Right lobe of liver (tissue), 6 donors: Measurements from ENCODE around the gene RNU1-3. TPM values are rescaled to one million over a fixed set of nuclear protein-coding genes. Genes with fewer than 3 reads are reported as not detected.
"Not testable (repeated sequence)": the region's sequence is repeated elsewhere in the genome, so short reads cannot be mapped to it uniquely, and the experiment has no call there.

Experiments used
- ATAC-seq, 4 donors: fragments of 200-7000 bp; cut with Tn5 transposase; one replicate each; pipeline ENCODE4 v1.9.1; 2020; ENCODE audit warnings: mild to moderate bottlenecking in 4 of 4, moderate library complexity in 4 of 4
- DNase-seq, 3 donors: peaks; one replicate each; pipeline ENCODE4 v3.0.0-alpha.2; 2020
- H3K27ac ChIP-seq, 3 donors: fragments of 200-600 bp; one replicate each; pipeline ENCODE4 v1.8.0; 2022
- H3K27me3 ChIP-seq, 2 donors: fragments of 200-600 bp; one replicate each; pipeline ENCODE4 v1.8.0; 2022
- H3K36me3 ChIP-seq, 4 donors: fragments of 200-600 bp; sonication (generic) in 1 of 4; one replicate each; pipeline versions ENCODE4 v1.5.1 to v1.8.0; 2017 to 2022; ENCODE audit warnings: control low read depth in 1 of 4
- H3K4me1 ChIP-seq, 4 donors: fragments of 200-600 bp; sonication (generic) in 1 of 4; one replicate each; pipeline versions ENCODE4 v1.5.1 to v1.8.0; 2017 to 2022; ENCODE audit warnings: control low read depth in 1 of 4
- H3K4me3 ChIP-seq, 3 donors: fragments of 200-600 bp; one replicate each; pipeline ENCODE4 v1.8.0; 2022
- H3K9me3 ChIP-seq, 4 donors: fragments of 200-600 bp; sonication (generic) in 1 of 4; one replicate each; pipeline versions ENCODE4 v1.5.1 to v1.8.0; 2017 to 2022; ENCODE audit warnings: control low read depth in 1 of 4
- WGBS: methylation state at CpG from one replicate; pipeline ENCODE4 v1.1.6; 2018; ENCODE audit warnings: low coverage, low lambda C conversion rate; ENCODE audit not compliant: insufficient coverage; ENCODE audit errors: missing lambda C conversion rate; 5-methylcytosine and 5-hydroxymethylcytosine counted together
- intact Hi-C, 2 donors: fragments of 100-400 bp; cut with DNase I; formaldehyde crosslinking; loops; one replicate each; pipeline versions ENCODE4 v1.11.2 to v1.14.1; 2022
- long read RNA-seq: library from polyadenylated mRNA; unstranded; transcript quantifications from one replicate; pipeline ENCODE4 v2.0.0, GENCODE V29; 2019
- total RNA-seq, 6 experiments: library from RNA; depleted of rRNA in 2 of 6; stranded (reverse); fragments of >200 nt in 2 of 6; fragmentation: NEBNext Ultra II Directional in 3 of 6; extraction: Animal tissue kit (Norgen Biotek cat#: 25700) in 3 of 6; gene quantifications; one replicate each; pipeline versions ENCODE4 v1.1.0 to v1.2.4, GENCODE V29; 2016 to 2023
- TF ChIP-seq, protein P1 (sequence below), 4 donors: fragments of 200-600 bp in 3 of 4; fragments of 450-650 bp in 1 of 4; IDR thresholded peaks; one replicate each; pipeline versions ENCODE4 v1.5.1 to v1.8.0; 2016 to 2022; ENCODE audit warnings: antibody characterized with exemption in 4 of 4, mild to moderate bottlenecking in 2 of 4
- donor health status: DM: no; HTN: yes; CAD: no.
- donor health status: DM: no; HTN: no; CAD: no.
- donor health status: DM: no; HTN: no; CAD: no.
- donor health status: DM: no; HTN: yes; CAD: no.
- donor health status: DM: no; HTN: yes; CAD: no.

RNU1-3 gene
- 1,000 to 10,000 TPM in 3 of 6 experiments, 100 to 1,000 TPM in 1, under 1 TPM in 2; under 0.01 to 3,377 (median 977) TPM for total RNA-seq
- long read RNA-seq = 0 reads

- H3K27ac ChIP-seq, H3K4me1 ChIP-seq, DNase-seq, intact Hi-C loops, H3K9me3 ChIP-seq, H3K36me3 ChIP-seq, H3K4me3 ChIP-seq, H3K27me3 ChIP-seq: not testable (repeated sequence)
- peak; percentile 95 to 100 (median 99) for ATAC-seq
- WGBS = no CpG with 5 or more reads among the region's 45 CpGs
Measured at GRCh38 chr1:16666502-16667413, at the start of gene RNU1-3. RNU1-3 (minus strand) TSS chr1:16666948.

GRCh38 chr1:16713480-16713879 is 46.7 kb upstream of the RNU1-3 start:
- DNase-seq, H3K27me3 ChIP-seq, H3K36me3 ChIP-seq, intact Hi-C loops, H3K9me3 ChIP-seq, H3K4me3 ChIP-seq, ATAC-seq, H3K4me1 ChIP-seq, H3K27ac ChIP-seq: not testable (repeated sequence)
- 79% methylated on average over 2 of the region's 10 CpGs for WGBS

DNA sequence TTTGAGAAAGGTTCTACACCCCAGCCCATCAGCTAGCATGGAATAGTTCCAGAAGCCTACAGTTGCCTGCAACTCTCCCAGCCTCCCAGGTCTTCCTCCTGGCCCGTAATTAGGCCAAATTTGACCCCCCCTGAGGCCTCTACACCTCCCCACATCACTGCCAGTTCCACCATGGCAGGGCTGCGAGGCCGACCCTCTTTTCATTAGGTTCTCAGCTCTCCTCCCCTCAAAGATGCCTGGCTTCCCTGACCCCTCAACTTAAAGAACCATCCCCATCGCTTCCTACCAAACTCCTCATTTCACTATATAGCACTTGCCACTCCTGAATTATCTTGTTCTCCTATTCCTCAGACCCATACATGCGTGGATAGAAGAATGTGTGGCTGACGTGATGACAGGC is 46.2 kb upstream of the RNU1-3 start:
- intact Hi-C loops, H3K4me3 ChIP-seq, H3K36me3 ChIP-seq, H3K27me3 ChIP-seq, ATAC-seq, H3K4me1 ChIP-seq, DNase-seq, H3K27ac ChIP-seq, H3K9me3 ChIP-seq: not testable (repeated sequence)
- 92% methylated on average over 4 of the region's 6 CpGs for WGBS

- H3K4me3 ChIP-seq, H3K36me3 ChIP-seq, H3K27me3 ChIP-seq, ATAC-seq, H3K4me1 ChIP-seq, H3K27ac ChIP-seq, DNase-seq, H3K9me3 ChIP-seq, intact Hi-C loops: not testable (repeated sequence)
- WGBS = no CpG with 5 or more reads among the region's 14 CpGs
Measured at GRCh38 chr1:16712582-16712981, 45.8 kb upstream of the RNU1-3 start.

DNA sequence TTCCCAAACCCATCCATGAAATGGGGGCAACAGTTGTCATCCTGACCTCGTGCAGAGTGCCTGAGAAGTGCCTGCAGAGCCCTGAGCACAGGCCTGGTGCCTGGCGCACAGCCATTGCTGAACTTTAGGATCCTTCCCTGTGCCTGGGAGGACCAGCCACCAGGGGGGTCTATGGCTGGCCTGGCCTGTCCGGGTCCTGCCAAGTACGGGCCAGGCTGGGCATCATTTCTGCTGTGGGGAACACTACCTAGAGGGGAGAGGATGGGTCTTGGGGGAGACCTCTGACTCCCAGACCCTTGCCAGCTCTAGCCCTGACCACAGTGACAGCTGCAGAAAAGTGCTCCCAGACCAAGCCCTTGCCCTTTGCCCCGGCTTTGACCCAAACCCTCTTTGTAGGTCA is 45.4 kb upstream of the RNU1-3 start:
- H3K36me3 ChIP-seq, ATAC-seq, H3K27ac ChIP-seq, intact Hi-C loops, H3K4me1 ChIP-seq, H3K27me3 ChIP-seq, DNase-seq, H3K9me3 ChIP-seq, H3K4me3 ChIP-seq: not testable (repeated sequence)
- 40% methylated on average over 1 of the region's 5 CpGs for WGBS

DNA sequence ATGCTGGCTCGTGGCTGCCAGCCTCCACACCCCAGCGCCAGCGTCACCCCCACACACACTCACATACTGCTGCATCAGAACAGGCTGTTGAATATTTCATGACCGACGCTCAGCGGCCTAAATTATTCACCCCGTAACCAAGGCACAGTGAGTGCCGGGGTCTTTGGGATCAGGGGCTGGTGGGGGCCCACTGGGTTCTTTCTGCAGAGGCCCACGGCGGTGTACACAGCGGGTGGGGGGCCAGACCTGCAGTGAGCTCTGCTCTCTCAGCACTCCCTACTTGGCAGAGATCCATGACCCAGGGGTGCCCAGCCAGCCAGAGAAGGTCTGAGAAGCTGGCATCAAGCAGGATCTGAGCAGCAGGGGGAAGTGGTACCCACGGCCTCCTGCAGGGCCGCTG is 43.9 kb upstream of the RNU1-3 start:
- H3K9me3 ChIP-seq, H3K27ac ChIP-seq, ATAC-seq, H3K4me1 ChIP-seq, intact Hi-C loops, H3K27me3 ChIP-seq, H3K36me3 ChIP-seq, H3K4me3 ChIP-seq: not testable (repeated sequence)
- peak in 1 of 3 donors; percentile 50 for DNase-seq
- 67% methylated on average over 3 of the region's 13 CpGs for WGBS

DNA sequence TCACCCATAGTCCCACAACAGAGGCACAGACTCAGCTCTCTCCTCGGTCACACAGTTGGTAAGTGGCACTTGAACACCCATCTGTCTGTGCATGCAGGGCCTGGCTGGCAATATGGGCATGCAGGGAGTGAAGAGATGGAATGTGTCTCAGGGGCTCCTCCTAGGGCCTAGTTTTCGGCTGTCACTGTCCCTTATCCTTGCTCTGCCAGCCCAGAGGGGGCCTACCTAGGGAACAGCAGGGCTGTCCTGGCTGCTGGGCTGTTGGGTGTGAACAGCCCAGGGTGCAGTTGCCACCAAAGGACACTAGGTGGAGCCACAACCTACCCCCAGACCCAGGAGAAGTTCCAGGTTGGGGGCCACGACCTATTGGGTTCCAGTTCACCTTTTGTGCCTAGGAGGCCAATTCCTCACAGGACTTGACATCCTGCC is 42.9 kb upstream of the RNU1-3 start:
- DNase-seq, H3K27ac ChIP-seq, H3K36me3 ChIP-seq, H3K9me3 ChIP-seq, H3K27me3 ChIP-seq, H3K4me3 ChIP-seq, H3K4me1 ChIP-seq, intact Hi-C loops: not testable (repeated sequence)
- 40% methylated on average over 2 of the region's 3 CpGs for WGBS
- TF ChIP-seq, protein P1, sequence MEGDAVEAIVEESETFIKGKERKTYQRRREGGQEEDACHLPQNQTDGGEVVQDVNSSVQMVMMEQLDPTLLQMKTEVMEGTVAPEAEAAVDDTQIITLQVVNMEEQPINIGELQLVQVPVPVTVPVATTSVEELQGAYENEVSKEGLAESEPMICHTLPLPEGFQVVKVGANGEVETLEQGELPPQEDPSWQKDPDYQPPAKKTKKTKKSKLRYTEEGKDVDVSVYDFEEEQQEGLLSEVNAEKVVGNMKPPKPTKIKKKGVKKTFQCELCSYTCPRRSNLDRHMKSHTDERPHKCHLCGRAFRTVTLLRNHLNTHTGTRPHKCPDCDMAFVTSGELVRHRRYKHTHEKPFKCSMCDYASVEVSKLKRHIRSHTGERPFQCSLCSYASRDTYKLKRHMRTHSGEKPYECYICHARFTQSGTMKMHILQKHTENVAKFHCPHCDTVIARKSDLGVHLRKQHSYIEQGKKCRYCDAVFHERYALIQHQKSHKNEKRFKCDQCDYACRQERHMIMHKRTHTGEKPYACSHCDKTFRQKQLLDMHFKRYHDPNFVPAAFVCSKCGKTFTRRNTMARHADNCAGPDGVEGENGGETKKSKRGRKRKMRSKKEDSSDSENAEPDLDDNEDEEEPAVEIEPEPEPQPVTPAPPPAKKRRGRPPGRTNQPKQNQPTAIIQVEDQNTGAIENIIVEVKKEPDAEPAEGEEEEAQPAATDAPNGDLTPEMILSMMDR (IDR thresholded peaks at IDR 0.05) = peak in 3 of 4 donors; percentile 15 to 58 (median 22)
- peak; percentile 67 to 83 (median 72) for ATAC-seq

GRCh38 chr1:16708704-16709103 is 42.0 kb upstream of the RNU1-3 start:
- H3K9me3 ChIP-seq, H3K27ac ChIP-seq, H3K4me1 ChIP-seq, H3K4me3 ChIP-seq, H3K36me3 ChIP-seq, DNase-seq, intact Hi-C loops, H3K27me3 ChIP-seq: not testable (repeated sequence)
- peak; percentile 45 to 67 (median 62) for ATAC-seq
- WGBS = no CpG with 5 or more reads among the region's 6 CpGs
